ENCODE measurements around the gene DAB1.
"Not testable (repeated sequence)": the region's sequence is repeated elsewhere in the genome, so short reads cannot be mapped to it uniquely, and the experiment has no call there.

DAB1 gene

DNA sequence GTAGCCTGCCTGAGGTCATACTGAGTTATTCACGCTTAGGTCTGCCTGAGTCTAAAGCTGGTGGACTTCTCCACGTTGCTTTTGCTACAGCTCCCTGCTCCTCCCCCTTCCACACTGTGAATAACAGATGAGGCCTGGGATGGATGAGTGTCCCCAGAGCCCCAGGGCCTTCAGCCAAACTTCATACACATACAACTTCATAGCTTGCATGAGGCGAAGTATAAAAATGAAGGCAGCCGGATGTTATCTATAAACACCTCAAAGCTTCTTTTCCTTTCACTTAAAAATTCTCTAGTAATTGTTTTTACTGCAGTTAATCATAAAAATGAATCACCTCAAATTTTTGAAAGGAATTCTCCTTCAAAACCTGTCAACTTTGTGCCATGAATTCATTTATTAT lies 70.2 kb downstream of the DAB1 start:
- DNase-seq: no peak

DNA sequence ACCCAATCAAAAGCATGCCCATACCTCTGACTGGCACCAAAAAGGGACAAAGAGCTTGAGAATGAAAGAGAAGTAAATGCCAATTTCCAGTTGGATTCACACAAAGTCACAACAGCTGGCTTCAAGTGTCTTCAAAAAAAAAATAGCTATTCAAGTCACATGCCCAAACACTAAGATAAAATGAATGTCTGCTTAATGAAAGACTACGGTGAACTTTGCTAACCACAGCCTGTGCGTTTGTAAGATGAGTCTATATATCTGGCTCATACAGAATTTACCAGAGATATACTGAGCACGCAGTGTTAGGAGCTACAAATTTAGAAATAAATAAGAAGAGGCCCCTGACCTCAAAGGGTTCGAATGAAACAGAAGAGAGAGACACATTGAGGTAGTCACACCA lies 73.2 kb downstream of the DAB1 start:
- DNase-seq: no peak

DNA sequence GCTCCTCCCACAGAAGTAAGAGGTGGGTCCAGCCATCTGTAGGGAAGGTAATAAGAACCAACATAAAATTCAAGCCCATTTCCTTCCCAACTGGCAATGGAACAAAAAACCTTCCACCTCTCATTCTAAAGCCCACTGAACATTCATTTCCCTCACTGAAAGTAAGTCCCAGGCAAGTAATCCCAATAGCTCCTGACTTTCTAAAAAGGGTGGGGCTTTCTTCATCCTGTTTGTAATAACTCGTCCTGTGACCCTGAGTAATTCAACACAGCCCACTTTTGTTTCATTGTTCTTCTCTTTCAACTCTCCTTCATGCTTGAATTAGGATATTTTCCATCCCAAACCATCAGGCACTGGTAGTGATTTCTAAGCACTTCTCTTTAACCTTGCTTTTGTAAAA lies 74.9 kb downstream of the DAB1 start:
- no peak for DNase-seq

GRCh38 chr1:57345916-57346315 lies 77.9 kb downstream of the DAB1 start:
- DNase-seq: no peak

GRCh38 chr1:57344265-57344664 lies 79.6 kb downstream of the DAB1 start:
- DNase-seq: no peak

DNA sequence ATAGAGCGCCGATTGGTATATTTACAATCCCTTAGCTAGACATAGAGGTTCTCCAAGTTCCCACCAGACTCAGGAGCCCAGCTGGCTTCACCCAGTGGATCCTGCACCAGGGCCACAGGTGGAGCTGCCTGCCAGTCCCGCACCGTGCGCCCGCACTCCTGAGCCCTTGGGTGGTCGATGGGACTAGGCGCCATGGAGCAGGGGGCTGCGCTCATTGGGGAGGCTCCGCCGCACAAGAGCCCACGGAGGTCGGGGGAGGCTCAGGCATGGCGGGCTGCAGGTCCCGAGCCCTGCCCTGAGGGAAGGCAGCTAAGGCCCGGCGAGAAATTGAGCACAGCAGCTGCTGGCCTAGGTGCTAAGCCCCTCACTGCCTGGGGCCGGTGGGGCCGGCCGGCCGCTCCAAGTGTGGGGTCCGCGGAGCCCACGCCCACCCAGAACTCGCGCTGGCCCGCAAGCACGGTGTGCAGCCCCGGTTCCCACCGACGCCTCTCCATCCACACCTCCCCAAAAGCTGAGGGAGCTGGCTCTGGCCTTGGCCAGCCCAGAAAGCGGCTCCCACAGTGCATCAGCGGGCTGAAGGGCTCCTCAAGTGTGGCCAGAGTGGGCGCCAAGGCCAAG lies 80.5 kb downstream of the DAB1 start:
- not testable (repeated sequence) for DNase-seq

DNA sequence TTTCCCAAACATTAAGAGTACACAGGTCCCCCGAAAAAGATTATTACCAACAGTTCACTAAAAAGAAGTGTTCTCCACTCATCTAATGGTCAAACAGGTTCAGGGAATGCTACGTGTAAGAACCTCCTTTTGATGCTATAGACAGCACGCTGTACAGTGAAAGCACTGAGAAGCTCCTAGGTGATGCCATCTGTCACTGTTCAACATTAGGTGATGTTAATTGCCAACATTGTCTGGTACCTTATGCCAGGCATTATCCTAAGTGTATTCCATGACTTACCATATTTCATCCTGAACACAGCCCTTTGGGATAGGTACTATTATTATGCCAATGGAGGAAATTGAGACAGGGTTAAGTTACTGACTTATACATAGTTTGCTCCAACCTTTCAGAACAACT lies 82.1 kb downstream of the DAB1 start:
- peak; percentile 85 for DNase-seq

- no peak for DNase-seq
Measured at GRCh38 chr1:57340334-57341070, 83.4 kb downstream of the DAB1 start.

DNA sequence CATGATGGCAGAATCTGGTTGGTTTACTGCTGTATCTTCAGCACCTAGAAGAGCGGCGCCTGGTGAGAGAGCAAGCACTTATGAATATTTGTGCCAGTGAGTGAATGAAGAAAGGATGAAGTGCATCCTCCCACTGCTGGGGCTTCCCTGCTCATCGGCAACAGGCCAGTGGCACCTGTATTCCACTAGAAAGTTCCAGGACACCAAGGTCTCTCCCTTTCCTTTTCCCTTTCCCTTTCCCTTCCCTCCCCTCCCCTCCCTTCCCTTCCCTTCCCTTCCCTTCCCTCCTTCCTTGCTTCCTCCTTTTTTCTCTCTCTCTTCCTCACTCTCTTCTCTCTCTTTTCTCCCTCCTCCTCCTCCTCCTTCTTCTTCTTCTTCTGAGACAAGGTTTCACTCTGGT lies 86.2 kb downstream of the DAB1 start:
- no peak for DNase-seq

- DNase-seq: no peak
Measured at GRCh38 chr1:57336793-57337192, 87.1 kb downstream of the DAB1 start.

- no peak for DNase-seq
Measured at GRCh38 chr1:57331620-57332019, 92.2 kb downstream of the DAB1 start.

DNA sequence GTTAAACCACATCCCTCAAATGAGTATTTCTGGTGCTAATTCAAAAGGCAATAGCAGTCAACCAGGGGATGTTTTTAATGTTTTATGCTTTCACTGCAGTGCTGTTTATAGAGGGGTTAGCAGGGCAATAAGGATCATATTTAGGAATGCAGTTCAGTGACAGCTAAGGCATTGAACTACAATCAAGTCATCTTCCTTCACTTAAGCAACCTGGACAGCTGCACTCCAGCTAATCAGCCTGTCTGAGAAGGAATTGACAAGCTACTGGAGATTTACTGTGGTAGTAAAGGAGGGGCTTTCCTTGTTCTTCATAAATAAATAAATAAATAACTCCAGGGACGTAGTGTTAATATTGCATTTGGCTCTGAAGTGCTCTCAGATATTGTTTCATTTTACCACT lies 93.9 kb downstream of the DAB1 start:
- DNase-seq: no peak

DNA sequence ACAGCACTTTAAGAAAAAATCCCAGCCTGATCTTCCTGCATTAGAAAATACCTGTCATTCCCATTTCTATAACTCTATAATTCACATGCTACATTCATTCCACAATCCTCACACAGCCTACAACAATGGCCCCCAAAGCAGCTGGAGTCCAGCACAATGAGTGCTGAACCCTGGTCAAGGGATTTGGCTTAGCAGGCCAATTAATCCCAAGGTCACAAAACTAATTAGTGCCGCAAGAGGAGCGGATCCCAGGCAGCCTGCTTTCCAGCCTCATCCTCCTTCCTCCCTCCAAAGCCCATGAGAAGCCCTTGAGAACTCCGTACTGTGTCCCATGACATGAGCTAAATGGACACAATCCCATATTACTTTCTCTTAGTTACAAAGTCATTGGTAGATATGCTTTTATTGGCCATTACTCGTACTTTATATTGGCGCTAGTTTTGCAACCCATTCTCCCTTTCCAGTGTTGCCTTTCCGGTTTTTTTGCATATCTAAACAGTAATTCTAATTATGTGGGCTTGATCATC lies 94.8 kb downstream of the DAB1 start:
- DNase-seq: no peak

DNA sequence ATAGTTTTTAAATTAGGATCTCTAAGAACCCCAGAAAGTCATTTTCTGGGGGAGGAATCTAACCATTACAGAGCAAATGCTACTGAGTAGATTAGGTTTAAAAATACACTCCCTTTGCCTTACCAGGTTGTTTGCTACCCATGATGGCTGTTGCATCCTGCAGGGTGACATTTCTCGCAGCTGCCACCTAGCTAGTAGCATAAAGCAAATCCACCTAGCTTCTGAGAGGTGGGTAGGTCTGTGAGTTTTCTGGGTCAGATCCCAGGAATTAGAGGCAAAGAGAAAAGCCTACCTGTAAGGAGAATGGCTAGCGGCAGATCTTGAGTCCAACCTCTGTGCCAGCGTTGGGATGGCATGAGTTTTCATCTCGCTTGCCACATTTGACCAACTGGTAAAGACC lies 95.9 kb downstream of the DAB1 start:
- DNase-seq: no peak

DNA sequence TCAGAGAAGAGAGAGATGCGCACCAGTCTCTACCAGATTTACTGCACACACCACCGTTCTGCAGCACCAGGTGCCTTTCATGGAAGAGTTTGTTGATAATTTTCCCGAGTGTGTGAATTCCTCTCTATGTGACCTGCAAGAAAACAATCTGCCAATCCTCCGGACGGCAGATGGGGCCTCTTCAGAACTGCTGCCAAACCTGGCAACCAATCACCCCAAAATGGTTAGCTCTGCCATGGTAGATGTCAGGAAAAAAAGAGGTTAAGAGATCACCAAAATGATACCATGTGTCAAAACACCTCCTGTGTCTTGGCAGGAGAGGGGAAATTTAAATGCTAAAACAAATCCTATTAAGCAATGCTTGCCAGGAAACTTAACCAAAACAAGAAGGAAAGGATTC lies 96.5 kb downstream of the DAB1 start:
- peak; percentile 43 for DNase-seq

- DNase-seq: no peak
Measured at GRCh38 chr1:57325536-57325935, 98.3 kb downstream of the DAB1 start.

DNA sequence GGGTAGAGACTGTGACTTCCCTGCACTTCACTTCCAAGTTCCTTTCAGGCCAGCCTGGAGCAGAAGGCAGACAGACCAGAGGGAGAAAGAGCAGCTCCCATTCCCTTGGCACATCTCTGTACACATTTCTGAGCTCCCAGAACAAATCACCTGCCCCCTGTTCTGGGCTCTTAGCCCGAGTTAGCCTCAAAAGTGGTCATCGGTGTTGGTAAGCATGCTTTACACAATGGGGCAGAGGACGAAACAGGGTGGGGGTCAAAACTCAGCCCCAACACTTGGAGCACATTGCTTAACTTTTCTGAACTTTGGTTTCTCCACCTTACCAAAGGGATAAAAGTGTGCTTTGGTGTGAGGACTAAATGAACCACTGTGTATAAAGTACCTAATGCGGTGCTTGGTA lies 98.7 kb downstream of the DAB1 start:
- DNase-seq: no peak

DNA sequence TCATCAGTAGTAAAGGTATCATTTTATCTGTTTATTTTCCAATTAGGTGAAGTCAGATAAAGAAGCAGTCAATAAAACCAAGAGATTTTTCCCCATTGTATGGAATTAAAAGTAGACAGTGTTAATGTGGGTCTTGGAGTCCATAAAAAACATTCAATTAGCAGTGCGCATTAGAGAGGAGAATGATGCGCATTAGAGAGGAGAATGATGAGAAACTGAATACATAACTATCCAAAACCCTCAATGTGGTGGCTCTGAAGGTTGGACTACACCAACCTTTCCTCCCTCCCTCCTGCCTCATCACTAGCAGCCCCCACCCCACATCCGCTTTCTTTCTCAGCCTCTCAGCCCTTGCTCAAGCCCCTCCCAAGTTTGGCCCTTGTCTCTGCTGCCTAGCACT lies 99.5 kb downstream of the DAB1 start:
- DNase-seq: no peak

- peak; percentile 12 for DNase-seq
Measured at GRCh38 chr1:57321776-57322175, 102.1 kb downstream of the DAB1 start.

GRCh38 chr1:57319791-57320190 lies 104.1 kb downstream of the DAB1 start:
- DNase-seq: no peak

DNA sequence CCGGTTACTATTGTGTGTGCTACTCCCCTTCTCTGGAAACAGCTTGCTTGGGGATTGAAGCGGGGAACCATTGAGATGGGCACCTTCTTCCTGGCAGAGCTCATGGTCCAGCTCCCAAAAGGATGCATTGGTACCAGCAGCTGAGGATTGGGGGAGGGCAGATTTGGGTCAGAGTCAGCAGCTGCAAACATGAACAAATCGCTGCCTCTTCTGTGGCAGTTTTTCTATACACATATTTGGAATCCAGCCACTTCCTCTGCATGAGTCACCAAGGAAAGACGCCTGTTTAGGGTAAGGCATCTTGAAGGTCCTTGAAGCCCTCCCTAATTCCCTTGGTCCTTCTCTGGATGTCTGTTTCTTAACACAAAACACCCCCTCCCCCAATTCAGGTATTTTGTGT lies 104.7 kb downstream of the DAB1 start:
- DNase-seq: no peak

DNA sequence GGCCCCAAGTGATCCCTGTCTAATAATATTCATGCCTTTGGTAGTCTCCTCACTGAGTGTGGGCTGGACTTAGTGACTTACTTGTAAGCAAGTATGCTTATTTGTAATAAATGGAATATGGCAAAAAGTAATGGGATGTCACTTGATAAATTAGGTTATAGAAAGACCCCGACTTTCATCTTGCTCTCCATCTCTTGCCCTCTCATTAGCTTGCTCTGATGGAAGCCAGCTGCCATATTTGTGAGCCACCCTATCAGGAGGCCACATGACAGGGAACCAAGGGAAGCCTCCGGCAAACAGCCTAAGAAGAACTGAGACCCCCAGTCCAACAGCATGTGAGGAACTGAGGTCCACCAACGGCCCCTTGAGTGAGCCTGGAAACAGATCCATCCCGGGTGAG lies 107.0 kb downstream of the DAB1 start:
- no peak for DNase-seq

- DNase-seq: no peak
Measured at GRCh38 chr1:57316291-57316690, 107.6 kb downstream of the DAB1 start.

GRCh38 chr1:57312869-57313268 lies 111.0 kb downstream of the DAB1 start:
- DNase-seq: no peak

DNA sequence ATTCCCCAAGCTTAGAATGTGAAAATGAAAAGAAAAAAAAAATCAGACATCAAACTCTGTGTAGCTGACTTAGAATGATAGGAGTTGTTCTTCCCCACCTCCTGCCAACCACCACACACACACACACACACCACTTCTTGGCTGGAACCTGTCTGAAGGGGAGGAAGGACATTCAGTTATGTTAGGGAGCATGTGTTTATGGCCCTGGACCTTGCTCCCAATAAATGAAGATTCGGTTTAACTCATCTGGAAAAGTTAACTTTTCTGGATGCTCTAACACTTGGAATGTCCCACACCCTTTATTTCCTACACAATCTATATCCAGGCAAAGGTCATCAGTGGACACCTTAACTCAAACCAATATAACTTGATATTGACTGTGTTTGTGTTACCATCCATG lies 112.4 kb downstream of the DAB1 start:
- no peak for DNase-seq
